GM19238 (cell line): ENCODE data around the gene ZNF646.

Experiments used
- DNase-seq: peaks from one replicate; pipeline ENCODE4 v3.0.0; 2011; ENCODE audit warnings: low spot score; ENCODE audit not compliant: insufficient read length

Gene ZNF646, protein sequence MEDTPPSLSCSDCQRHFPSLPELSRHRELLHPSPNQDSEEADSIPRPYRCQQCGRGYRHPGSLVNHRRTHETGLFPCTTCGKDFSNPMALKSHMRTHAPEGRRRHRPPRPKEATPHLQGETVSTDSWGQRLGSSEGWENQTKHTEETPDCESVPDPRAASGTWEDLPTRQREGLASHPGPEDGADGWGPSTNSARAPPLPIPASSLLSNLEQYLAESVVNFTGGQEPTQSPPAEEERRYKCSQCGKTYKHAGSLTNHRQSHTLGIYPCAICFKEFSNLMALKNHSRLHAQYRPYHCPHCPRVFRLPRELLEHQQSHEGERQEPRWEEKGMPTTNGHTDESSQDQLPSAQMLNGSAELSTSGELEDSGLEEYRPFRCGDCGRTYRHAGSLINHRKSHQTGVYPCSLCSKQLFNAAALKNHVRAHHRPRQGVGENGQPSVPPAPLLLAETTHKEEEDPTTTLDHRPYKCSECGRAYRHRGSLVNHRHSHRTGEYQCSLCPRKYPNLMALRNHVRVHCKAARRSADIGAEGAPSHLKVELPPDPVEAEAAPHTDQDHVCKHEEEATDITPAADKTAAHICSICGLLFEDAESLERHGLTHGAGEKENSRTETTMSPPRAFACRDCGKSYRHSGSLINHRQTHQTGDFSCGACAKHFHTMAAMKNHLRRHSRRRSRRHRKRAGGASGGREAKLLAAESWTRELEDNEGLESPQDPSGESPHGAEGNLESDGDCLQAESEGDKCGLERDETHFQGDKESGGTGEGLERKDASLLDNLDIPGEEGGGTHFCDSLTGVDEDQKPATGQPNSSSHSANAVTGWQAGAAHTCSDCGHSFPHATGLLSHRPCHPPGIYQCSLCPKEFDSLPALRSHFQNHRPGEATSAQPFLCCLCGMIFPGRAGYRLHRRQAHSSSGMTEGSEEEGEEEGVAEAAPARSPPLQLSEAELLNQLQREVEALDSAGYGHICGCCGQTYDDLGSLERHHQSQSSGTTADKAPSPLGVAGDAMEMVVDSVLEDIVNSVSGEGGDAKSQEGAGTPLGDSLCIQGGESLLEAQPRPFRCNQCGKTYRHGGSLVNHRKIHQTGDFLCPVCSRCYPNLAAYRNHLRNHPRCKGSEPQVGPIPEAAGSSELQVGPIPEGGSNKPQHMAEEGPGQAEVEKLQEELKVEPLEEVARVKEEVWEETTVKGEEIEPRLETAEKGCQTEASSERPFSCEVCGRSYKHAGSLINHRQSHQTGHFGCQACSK (N-terminal part only)

DNA sequence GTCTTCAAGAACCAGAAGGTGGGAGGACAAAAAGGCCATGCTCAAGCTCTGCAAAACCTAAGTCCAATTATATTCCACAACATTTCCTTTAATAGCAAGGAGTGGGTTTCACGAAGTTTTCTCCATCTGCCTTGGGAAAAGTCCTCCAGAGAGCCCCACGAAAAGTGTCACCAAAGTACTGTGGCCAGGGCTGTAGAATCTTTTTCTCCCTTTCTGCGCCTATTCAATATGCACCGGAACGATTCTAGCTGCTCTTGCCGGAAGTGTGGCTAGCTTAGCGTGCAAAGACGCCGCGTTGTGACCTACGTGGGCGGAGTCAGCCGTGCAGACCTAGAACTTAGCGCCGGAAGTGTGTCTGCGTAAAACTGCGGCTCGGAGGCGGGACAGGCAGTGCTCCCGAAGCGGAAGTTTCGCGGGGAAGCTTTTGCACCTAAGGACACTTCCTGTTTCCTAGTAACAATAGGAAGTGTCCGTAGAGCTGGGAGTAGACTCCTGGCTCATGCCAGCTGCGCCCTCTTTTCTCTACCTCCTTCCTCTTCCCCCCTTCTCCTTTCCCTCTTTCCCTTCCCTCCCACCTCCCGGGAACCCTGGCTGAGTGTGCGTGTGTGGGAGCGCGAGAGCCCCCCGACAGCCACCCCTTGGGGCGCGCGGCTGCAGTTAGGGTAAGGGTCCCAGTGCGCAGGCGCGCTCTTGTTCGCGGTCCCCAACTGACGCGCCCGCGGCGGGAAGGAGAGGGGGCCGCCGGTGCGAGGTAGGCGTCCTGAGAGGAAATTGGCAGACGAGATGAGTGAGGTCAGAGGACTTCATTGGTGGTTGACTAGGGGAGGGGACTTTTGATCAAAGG, at the start of gene ZNF646, which contains the start of gene ZNF668:
ZNF646 (plus strand) TSS at position 453 of the 844 bp plus-strand sequence. CDS start 1,903 bp downstream, outside the sequence.
ZNF668 (minus strand) TSS at position 271 of the 844 bp plus-strand sequence. CDS start 9,781 bp downstream, outside the sequence.
- peak; percentile 97 for DNase-seq

DNA sequence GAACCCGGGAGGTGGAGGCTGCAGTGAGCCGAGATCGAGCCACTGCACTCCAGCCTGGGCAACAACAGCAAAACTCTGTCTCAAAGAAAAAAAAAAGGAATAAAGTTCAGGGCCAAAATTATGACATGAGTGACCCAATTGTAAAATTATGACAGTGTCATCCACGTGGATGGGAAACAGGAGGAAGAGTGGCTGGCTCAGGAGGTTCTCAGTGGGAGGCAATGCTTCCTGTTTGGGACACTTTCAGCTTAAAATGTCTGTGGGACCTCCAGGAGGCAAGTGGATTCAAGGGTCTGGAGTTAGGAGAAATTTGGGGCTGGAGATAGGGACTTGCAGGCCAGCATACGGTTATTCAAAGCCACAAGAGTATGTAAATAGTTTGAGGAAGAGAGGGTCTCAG, 48.9 kb upstream of the ZNF646 start:
- no peak for DNase-seq

DNA sequence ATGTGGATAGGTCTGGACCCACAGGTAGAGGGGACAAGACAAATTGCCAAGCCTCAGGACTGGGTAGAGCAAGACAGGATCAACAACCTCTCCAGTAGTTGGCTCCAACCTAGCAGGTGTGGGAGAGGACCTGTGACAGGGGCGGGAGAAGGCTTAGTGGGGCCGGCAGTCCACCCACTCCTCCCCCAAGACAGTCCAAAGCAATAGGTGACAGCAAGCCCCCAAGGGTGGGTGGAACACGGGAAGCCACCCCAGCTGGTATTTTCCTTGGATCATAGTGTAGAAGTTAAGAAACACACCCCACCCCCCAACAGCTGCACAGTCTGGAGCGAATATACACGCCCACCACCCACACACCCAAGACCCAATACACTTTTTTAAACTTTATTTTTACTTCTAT, 45.0 kb upstream of the ZNF646 start:
- no peak for DNase-seq

DNA sequence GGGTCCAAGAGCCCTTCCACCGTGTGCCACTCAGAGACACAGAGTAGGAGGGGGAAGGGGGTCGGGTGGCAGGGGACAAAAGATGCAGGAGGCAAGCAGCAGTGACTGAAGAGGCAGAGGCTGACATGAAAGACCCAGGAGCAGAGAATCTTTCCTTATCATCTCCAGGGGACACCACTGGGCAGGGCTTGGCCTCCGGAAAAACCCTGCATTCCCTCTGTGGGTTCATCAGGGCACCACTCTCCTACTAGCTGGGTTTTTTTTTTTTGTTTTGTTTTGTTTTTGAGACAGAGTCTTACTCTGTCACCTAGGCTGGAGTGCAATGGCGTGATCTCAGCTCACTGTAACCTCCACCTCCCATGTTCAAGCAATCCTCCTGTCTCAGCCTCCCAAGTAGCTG, 42.9 kb upstream of the ZNF646 start:
- DNase-seq: no peak

DNA sequence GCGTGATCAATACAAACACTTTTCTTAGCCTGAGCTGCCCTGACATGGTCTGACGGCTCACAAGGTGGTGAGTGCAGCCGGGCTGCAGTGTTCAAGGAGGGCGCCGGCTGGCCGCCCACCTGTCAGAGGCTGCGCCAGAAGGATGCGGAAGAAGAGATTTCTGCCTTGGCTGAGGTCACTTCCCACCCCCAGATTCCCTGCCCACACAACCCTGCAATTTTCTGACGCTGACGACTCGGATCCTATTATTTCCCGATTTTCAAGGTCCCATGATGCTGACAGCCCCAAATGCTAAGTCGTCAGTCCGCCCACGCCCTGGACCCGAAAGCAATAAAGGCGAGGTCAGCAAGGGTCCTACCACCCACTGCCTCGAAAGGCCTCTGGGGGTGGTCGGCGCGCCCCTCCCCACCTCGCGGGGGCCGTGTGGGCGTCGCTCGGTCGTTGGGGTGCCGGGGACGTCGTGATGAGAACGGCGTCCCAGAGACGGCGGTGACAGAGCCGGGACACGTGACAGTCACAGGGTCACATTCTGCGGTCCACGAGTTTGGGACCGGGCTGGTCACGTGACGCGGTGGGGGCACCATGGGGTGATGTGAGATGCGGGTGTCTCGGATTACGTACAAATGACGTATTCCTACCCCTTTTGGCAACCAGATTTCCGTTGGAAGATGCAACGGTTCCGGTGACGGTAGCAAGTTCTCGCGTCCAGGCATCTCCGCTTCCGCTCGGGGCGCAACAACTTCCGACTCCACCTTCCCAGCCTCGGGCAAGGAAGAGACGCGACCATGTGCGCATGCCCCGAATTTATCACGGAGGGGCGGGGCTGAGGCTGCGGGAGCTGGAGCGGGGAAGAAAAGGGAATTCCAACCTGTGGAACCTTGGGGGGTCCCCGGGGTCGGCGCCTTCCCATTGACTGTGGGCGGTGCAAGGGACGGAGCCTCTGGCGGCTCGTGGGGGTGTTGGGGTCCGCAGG, 41.2 kb upstream of the ZNF646 start, which contains the start of gene STX4:
STX4 (plus strand) TSS at position 823 of the 973 bp plus-strand sequence. CDS start 248 bp downstream, outside the sequence.
- DNase-seq: peak; percentile 89

DNA sequence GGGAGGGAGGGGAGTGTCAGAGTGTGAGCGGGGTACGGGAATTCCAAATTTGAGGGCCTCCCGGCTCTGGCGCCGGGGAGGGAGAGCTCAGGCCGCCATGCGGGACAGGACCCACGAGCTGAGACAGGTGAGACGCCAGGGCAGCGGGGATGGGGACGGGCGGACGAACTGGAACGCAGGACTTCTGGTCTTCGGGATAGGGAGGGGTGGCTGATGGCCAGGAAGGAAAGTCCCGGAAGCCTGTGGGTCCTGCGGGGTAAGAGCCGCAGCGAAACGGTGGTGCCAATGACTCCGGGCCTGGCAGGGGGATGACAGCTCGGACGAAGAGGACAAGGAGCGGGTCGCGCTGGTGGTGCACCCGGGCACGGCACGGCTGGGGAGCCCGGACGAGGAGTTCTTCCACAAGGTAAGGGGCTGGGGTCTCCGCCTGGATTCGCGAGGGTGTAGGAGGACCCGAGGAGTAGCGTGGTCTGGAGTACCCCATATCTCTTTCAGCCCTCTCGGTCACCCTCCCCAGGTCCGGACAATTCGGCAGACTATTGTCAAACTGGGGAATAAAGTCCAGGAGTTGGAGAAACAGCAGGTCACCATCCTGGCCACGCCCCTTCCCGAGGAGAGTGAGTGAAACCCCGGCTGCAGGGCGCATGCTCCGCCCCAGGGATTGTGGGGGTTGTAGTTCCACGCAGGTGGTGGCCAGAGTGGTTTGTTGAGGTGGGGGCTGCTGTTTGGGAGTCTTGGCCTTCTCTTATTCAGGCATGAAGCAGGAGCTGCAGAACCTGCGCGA, 40.3 kb upstream of the ZNF646 start:
- DNase-seq: peak; percentile 95

DNA sequence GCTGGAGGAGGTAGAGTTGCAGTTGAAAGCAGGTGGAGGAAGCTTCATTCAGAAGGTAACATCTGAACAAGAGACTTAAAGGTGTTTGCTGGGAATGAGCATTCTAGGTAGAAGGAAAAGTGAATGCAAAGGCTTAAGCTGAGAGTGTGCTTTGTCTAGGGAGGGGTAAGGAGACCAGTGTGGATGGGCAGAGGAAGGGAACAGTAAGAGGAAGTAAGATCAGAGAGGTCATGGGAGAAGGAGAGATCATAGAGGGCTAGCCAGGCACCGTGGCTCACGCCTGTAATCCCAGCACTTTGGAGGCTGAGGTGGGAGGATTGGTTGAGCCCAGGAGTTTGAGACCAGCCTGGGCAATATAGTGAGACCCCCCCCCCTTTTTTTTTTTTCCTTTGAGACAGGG, 37.5 kb upstream of the ZNF646 start:
- no peak for DNase-seq

DNA sequence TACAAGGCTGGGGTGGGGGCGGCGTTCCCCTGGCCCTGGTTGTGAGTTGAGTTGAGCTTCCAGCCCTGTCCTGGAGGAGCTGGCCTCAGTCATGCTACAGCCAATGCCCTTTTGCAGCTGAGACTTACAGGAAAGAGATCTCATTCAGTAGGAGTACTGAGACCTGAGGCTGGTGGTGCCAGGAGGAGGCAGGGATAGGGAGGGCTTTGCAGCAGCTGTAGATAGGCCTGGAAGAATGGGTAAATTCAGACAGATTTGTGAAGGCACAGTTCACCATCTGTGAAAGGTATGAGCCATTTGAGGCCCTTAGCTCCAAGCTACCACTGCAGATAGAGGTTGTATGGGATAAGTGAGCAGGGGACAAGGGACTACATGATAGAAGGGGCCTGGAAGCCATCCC, 35.2 kb upstream of the ZNF646 start:
- no peak for DNase-seq

DNA sequence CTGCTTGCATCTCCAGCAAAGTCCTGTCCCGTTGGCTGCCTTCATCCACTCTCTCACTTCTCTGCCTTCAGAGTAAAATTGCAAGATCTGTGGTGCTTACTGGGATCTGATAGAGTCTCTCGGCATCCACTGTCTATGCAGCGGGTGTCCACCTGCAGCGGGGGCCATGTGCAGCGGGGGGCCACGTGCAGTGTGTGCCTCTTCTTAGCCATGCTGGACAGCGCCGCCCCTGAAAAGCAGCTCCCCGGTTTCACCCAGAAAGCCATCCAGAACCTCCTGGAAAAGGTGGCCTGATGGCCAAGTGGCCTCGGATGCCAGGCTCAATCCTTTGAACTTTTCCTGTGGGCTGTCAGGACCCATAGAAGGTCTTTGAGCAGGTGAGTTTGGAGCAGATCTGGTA, 31.4 kb upstream of the ZNF646 start:
- no peak for DNase-seq

DNA sequence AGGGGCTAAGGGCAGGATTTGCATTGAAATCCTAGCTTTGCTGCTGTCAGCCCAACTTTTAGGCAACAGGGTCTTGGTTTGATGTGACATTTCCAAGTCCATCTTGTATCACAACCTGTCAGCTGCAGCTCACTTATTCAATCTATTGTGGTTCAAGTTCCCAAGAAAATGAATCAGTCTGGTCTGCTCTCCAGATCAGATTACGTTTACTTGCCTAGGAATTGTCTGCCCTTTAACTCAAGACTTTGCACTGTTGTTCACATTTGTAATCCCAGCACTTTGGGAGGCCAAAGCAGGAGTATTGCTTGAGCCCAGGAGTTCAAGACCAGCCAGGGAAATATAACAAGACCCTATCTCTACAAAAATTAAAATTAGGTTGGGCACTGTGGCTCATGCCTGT, 30.9 kb upstream of the ZNF646 start:
- no peak for DNase-seq

DNA sequence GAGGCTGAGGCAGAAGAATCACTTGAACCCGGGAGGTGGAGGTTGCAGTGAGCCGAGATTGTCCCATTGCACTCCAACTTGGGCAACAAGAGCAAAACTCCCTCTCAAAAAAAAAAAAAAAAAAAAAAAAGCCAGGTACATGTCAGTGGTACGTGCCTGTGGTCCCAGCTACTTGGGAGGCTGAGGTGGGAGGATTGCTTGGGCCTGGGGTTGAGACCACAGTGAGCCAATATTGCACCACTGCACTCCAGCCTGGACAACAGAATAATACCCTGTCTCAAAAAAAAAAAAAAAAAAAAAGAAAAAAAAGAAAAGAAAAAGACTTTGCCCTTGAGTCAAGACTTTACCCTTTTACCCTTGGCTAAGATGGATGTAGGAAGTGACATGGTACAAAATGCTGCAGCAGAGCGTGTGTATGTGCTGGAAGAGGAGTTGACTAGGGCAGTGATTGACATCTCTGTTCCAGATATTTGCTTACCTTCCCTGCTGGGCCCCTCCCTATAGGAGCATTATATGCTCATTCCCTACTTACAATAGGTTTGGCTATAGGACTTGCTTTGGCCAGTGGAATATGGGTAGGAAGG, 30.2 kb upstream of the ZNF646 start:
- DNase-seq: no peak

DNA sequence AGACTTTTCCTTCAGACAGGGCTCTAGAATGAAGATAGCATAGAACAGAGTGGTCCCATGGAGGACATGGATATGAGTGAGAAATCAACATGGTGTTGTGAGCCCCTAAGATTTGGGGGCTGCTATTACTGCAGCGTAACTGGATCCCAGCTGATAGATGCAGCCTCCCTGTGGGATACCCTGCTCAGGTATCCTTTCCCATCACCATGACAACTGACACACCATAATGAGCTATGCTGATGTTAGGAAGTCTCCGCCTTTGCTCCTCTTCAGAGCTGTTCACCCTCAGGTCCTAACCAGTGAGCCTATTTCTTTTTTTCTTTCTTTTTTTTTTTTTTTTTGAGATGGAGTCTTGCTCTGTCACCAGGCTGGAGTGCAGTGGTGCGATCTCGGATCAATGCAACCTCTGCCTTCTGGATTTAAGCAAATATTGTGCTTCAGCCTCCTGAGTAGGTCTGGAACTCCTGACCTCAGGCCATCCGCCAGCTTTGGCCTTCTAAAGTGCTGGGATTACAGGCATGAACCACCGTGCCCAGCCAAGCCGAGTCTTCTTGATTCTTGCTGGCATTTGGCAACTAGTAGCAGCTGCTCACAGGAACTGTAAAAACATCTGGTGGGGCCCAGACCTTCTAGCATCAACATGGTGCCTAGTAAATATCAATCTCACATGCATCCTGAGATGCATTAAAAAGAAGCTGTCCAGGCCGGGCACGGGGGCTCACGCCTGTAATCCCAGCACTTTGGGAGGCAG, 23.8 kb upstream of the ZNF646 start:
- DNase-seq: no peak

DNA sequence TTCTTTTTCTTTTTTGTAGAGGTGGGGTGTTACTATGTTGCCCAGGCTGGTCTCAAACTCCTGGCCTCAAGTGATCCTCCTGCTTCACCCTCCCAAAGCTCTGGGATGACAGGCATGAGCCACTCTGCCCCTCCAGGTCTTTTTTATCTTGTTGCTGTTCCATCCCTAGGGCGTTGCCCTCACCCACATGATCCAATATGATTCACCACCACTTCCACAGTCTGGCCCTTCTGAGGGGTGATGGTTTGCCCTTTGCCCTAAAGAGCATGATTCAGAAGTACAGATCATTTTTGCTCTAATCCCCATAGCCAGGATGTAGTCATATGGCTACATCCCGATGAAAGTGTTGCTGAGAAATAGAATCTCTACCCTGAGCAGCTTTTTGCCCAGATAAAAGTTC, 22.1 kb upstream of the ZNF646 start:
- no peak for DNase-seq

DNA sequence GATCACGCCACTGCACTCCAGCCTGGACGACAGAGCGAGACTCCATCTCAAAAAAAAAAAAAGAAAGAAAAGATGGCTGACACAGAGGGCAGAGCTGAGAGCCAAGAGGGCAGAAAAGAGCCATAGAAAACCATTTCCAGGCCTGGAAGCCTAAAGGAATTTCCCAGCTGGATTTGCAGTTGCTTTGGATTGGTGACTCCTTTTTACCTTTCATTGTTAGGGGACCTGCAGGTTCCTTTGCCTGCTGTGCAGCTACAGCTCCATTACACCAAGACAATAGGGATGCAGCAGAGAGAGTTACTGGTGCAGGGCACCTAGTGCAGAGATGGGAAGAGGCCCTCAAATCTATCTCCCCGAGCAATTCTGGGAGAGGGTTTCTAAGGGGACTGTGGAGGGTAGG, 18.6 kb upstream of the ZNF646 start:
- no peak for DNase-seq

DNA sequence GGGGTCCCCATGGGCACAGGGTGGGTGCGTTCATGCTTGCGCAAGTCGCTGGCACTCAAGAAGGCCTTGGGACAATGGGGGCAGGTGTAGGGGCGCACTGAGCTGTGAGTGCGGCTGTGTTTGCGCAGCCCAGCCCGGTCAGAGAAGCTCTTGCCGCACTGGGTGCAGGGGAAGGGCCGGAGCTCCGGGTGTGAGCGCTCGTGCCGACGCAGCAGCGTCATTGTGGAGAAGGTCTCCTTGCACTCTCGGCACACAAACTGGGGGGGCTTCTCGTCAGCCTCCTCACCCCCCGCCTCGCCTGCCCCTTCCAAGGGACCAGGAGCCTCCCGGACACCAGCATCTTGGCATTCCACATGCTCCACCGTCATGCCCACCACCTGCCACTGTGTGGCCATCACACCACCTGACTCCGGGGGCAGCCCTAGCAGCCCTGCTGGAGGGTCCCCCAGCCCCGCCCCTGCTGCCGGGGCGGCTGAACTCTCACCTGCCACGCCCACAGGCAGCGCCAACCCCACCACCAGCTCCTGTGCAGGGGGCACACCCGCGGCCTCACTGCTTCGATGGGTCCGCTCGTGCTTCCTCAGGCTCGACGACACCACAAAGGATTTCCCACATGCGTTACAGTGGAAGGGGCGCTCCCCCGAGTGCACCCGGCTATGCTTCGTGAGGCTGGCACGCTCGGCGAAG, 13.0 kb upstream of the ZNF646 start:
- no peak for DNase-seq

DNA sequence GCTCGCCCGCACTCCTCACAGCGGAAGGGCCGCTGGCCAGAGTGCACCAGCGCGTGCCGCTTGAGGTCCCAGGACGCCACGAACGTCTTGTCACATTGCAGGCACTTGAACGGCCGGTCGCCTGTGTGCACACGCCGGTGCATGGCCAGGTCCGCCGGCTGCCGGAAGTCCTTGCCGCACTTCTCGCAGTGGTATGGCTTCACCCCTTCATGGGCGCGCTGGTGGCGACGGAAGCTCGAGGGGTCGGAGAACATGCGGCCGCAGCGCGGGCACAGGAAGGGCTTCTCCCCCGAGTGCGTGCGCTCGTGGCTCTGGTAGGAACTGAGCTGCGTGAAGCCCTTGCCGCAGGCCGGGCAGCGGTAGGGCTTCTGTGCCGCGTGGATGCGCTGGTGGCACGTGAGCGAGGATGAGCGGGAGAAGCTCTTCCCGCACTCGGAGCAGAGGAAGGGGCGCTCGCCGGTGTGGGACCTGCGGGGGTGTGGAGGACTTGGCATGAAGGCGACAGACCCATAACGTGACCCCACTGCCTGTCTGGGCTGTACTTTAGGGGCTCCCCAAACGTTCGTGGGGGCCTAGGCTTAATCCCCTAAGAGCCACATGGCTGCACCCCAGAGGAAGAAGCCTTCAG, 12.3 kb upstream of the ZNF646 start:
- no peak for DNase-seq
